Measurements from ENCODE around the gene RHCG.

Gene RHCG

GRCh38 chr15:89502867-89503595 lies 6.6 kb upstream of the RHCG start:
- no peak for DNase-seq (ENCODE audit: low read depth in 2 of 2)

- DNase-seq (ENCODE audit: low read depth in 2 of 2), result no peak
Measured at GRCh38 chr15:89501646-89502045, 5.3 kb upstream of the RHCG start.

DNA sequence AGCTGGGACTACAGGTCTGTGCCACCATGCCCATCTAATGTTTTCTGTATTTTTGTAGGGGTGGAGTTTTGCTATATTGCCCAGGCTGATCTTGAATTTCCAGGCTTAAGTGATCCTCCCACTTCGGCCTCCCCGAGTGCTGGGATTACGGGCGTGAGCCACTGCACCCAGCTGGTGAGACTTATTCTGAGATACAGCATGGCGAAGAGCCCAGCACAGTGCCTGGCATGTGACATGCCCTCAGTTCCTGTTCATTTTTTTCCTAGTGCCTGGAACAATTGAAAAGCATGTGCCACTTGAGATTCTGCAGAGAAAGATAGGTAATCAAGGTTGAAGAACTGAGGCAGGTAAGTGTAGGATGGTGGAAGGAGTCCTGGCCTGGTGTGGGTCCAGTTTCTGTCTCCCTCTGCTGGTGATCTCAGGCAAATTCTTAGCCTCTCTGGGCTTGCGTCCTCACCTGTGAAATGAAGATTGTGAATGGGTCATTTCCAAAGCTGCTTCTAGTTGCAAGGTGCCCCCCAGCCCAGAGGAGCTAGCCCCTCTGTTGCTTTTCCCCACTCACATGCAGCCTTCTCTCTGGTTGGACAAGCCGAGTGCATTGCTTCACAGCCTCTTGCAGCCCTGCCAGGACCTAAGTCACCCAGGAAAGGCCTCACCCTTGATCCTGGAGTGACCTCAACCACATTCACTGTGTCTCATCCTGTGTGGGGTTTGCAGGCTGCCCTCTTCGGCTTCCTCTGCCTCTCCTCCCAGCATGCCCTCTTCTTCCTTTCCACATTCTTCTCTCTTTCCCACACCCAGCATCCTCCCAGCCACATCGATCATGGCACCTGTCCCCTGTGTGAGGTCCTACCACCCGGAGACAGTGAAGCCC lies 4.3 kb upstream of the RHCG start:
- DNase-seq (ENCODE audit: low read depth in 2 of 2), result no peak

DNA sequence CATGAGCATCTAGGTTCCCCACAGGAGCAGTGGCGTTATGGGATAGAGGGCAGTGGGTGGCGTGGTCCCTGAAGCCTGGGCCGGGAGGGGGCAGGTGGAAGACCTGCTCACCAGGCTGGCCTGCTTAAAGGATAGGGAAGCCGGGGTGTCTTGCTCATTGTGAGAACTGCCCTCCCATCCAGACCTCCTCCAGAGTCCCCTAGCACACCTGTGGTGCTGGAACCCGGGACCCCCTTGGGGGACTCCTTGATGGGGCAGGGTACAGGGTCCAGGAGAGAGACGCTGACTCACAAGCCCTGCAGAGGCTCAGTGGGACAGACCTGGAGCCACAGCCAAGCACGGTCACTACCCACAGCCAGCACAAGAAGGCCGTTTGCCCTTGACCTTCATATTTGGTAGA lies 2.8 kb upstream of the RHCG start:
- no peak for DNase-seq (ENCODE audit: low read depth in 2 of 2)

- no peak for DNase-seq (ENCODE audit: low read depth in 2 of 2)
Measured at GRCh38 chr15:89498574-89498906, 2.2 kb upstream of the RHCG start.

- DNase-seq (ENCODE audit: low read depth in 2 of 2), result no peak
Measured at GRCh38 chr15:89497231-89497630, 848 bp upstream of the RHCG start.

GRCh38 chr15:89495638-89496145 lies 691 bp downstream of the RHCG start:
- DNase-seq (ENCODE audit: low read depth in 2 of 2), result no peak

DNA sequence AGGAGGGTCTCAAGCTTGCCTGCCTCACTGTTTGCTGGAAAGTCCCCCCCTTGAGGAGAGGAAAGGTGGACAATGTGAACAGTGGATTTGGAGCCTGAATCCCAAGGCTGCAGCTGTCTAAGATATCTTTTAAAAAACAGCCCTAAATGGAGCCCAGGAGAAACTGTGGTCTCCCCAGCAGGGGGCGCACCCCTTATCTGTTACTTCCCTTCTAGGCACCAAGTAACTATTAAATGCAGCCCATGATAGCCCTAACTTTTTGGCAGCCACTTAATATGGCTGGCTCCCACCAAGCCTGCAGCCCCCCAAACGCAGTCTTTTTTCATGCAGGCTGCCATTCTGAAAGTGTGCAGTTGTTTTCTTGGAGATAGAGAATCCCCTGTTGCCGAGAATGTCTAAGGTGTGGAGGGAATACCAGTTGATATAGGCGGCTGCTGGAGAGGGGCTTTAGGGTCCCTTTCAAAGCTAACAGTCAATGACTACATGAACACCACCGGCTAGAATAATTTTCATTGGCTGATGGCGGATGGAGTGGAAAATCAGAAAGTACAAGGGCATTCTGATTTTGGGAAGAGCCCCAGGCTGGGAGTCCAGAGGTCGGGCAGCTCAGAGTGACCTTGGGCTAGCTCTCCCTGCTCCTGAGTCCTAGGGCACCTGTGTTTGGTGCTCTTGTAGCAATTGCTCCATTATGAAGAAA lies 1.3 kb downstream of the RHCG start:
- DNase-seq (ENCODE audit: low read depth in 2 of 2), result no peak

DNA sequence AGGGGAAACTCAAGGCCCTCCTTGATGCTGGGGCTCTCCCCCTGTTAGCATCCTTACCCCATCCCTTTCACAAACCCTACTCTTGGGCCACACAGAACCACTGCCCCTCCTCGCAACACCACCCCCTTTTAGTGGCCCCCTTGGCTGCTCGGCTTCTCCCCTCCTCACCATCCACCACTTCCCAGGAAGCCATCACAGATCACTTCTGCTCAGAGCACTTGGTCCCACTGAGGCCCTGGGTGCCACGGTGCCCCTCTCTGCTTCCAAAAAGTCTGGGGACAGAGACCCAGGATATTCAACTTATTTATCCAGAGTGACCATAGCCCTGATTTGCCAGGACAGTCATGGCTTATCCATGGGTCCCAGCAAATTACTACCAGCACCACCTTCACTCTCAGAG lies 2.4 kb downstream of the RHCG start:
- no peak for DNase-seq (ENCODE audit: low read depth in 2 of 2)

GRCh38 chr15:89492934-89493631 lies 3.3 kb downstream of the RHCG start:
- DNase-seq (ENCODE audit: low read depth in 2 of 2), result no peak

GRCh38 chr15:89492111-89492641 lies 4.2 kb downstream of the RHCG start:
- no peak for DNase-seq (ENCODE audit: low read depth in 2 of 2)

- DNase-seq (ENCODE audit: low read depth in 2 of 2), result no peak
Measured at GRCh38 chr15:89490814-89491315, 5.5 kb downstream of the RHCG start.

DNA sequence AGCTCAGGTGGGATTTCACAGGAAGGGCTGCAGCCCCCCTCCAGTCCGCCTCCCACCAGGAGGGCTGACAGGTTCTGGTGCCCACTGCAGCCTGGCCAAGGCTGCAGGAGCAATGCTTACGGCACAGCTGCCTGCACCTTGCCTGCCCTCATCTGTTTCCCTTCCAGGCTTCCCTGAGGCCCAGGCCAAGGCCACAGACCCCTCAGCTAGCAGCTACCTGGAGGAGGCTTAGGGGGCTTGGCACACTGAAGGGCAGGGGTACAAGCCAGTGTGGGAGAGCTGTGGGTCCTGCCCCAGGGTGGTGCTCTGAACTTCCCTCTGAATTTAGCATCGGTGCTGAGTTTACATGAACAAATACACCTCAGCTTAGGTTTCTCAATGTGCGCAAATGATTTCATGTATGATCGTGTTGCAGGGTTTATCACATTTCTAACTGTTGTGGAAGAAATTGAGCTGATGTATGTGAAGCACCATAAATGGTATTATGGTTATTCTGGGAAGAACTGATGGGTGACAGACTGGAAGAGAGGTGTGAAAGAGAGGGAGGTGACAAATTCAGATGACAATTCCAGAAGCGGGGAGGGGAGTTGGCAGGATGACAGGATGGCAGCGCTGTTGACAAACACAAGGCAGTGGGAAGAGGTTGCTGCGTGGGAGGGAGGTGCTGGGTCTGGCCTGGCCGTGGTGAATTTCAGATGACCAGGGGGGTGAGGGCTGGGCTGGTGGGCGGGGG lies 6.1 kb downstream of the RHCG start:
- DNase-seq (ENCODE audit: low read depth in 2 of 2), result no peak

GRCh38 chr15:89489376-89489775 lies 7.0 kb downstream of the RHCG start:
- DNase-seq (ENCODE audit: low read depth in 2 of 2), result no peak

DNA sequence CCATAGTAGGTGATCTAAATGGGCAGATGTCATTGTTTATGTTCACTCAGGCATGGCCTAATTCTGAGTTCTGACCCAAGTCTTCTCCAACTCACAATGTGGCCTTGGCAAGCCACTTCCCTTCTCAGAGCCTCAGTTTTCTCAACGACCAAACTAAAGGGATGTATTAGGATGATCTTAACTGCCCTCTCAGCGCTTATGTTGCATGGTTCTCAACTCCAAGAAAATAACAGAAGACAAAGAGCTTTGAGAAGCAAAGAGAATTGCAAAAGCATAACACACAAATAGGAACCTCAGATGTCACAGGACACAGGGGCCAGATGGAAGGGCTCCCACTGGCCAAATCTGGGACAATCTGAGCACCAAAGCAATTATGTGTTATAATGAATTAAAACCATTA lies 8.6 kb downstream of the RHCG start:
- DNase-seq (ENCODE audit: low read depth in 2 of 2), result no peak

DNA sequence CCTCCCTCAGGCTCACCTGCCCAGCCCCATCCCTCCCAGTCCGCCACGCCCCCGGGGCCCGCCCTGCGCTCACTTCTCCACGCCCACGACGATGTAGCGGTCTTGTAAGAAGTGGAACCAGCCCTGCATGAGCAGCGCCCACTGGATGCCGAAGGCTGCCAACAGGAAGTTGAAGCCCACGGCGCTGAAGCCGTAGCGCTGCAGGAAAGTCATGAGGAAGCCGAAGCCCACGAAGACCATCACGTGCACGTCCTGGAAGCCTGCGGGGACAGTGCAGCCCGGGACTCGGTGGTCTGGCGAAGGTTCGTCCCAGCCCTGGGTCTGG lies 9.7 kb downstream of the RHCG start:
- DNase-seq (ENCODE audit: low read depth in 2 of 2), result no peak

DNA sequence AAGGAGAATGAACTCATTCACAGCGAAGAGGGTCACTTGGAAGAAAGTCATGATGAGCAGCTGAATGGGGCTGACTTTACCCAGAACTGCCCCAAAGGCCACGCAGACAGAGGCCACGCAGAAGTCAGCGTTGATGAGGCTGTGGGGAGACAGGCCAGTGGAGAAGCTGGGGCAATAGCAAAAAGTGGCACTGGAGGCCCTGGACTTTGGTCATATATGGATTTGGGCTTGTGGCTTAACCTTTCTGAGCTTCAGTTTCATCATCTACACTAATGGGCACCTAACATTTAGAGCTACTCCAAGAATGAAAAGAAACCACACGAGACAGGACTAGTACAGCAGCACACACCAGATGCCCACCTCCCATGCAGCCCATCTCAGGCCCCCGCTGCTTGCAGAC lies 13.3 kb downstream of the RHCG start:
- DNase-seq (ENCODE audit: low read depth in 2 of 2), result no peak

DNA sequence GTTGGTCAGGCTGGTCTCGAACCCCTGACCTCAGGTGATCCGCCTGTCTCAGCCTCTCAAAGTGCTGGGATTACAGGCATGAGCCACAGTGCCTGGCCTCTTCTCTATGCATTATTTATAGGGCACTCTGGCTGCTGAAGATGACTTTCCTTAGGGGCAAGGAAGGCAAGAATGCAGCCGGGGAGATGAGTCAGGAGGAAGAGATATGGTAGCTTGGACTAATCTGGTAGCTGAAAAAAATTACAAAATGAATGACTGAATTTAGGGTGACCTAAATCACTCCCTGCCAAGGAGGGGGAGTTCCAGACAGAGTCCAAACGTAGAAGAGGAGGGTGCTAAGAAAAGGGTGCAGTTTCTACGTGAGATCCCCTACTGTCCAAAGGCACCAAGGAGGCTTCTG lies 14.2 kb downstream of the RHCG start:
- DNase-seq (ENCODE audit: low read depth in 2 of 2), result no peak

DNA sequence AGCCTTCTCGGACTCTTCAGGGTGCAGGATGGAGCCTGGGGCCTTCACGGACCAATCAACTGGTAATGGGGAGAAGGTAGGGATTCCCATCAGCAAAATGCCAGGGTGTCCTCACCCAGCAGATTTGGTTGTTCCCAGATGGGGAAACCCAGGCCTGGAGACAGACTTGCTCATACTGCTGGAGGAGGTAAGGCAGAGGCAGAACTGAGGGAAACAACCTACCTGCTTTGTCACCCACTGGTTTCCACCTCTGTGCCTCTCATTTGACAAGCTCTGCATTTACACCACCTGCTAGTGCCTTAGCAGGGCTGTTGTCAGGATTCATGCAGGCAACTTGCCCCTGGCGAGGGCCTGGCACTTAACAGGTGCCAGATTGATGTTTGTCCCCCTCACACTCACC lies 15.9 kb downstream of the RHCG start:
- no peak for DNase-seq (ENCODE audit: low read depth in 2 of 2)

GRCh38 chr15:89479173-89479572 lies 17.2 kb downstream of the RHCG start:
- DNase-seq (ENCODE audit: low read depth in 2 of 2), result no peak
